B cell (primary cell): ENCODE measurements around the gene SP6. TPM values are rescaled to one million over a fixed set of nuclear protein-coding genes. Genes with fewer than 3 reads are reported as not detected.

Source experiments
- ATAC-seq: fragments of 200-7000 bp; cut with Tn5 transposase; one replicate; pipeline ENCODE4 v1.10.0; 2021; ENCODE audit warnings: low read depth, mild to moderate bottlenecking, moderate number of reproducible peaks, moderate library complexity
- CTCF ChIA-PET: fragments of 350-600 bp; sonication (Branson Sonifier 250); formaldehyde crosslinking; loops from one replicate; lab custom pipeline; 2021; ENCODE audit warnings: antibody characterized with exemption, inconsistent platforms; lab: Charles Lee
- POLR2A ChIA-PET: fragments of 350-600 bp; sonication (Branson Sonifier 250); formaldehyde crosslinking; loops from one replicate; lab custom pipeline; 2021; ENCODE audit warnings: antibody characterized with exemption; lab: Charles Lee
- DNase-seq: peaks from one replicate; pipeline ENCODE4 v3.0.0; 2013
- H2AFZ ChIP-seq: 2 replicates; pipeline ENCODE4 v1.6.1; 2012; ENCODE audit warnings: mild to moderate bottlenecking, low read depth, low read length; ENCODE audit not compliant: insufficient read depth, poor library complexity, severe bottlenecking
- H3K27ac ChIP-seq, 2 donors: 1 replicate in 1 of 2; 2 replicates in 1 of 2; pipeline ENCODE4 v1.5.1; 2012 to 2013; ENCODE audit warnings: low read length in 2 of 2, mild to moderate bottlenecking in 2 of 2, moderate library complexity in 1 of 2
- H3K27me3 ChIP-seq, 4 experiments: fragments of 200-600 bp in 1 of 4; sonication (generic) in 1 of 4; replicated peaks in 1 of 4; 1 replicate in 2 of 4; 2 replicates in 2 of 4; pipeline versions ENCODE4 v1.6.1 to v1.7.0; 2013 to 2016; ENCODE audit warnings: low read length in 3 of 4, mild to moderate bottlenecking in 2 of 4, mixed read lengths in 1 of 4, moderate library complexity in 1 of 4; ENCODE audit not compliant: insufficient read depth in 4 of 4, control insufficient read depth in 3 of 4; ENCODE audit errors: control extremely low read depth in 1 of 4
- H3K36me3 ChIP-seq, 2 experiments: replicated peaks in 1 of 2; 1 replicate in 1 of 2; 2 replicates in 1 of 2; pipeline versions ENCODE4 v1.6.1 to v1.7.1; 2013; ENCODE audit warnings: low read length in 1 of 2; ENCODE audit not compliant: insufficient read depth in 2 of 2, control insufficient read depth in 1 of 2; ENCODE audit errors: control extremely low read depth in 1 of 2, extremely low read depth in 1 of 2
- H3K4me1 ChIP-seq, 2 donors: fragments of 200-600 bp in 1 of 2; sonication (generic) in 1 of 2; 1 replicate in 1 of 2; 2 replicates in 1 of 2; pipeline versions ENCODE4 v1.5.1 to v1.6.1; 2013 to 2017; ENCODE audit warnings: low read length in 2 of 2; ENCODE audit not compliant: control insufficient read depth in 2 of 2, insufficient read depth in 2 of 2
- H3K4me2 ChIP-seq: replicated peaks from 2 replicates; pipeline ENCODE3; 2012; ENCODE audit warnings: mild to moderate bottlenecking, low read depth, low read length; ENCODE audit not compliant: poor library complexity, severe bottlenecking
- H3K4me3 ChIP-seq, 5 experiments: fragments of 200-600 bp in 1 of 5; sonication (generic) in 1 of 5; 1 replicate in 3 of 5; 2 replicates in 2 of 5; pipeline versions ENCODE4 v1.5.1 to v1.7.0; 2011 to 2016; ENCODE audit warnings: low read length in 4 of 5, mild to moderate bottlenecking in 4 of 5, low read depth in 2 of 5, control low read depth in 1 of 5, moderate library complexity in 1 of 5; ENCODE audit not compliant: insufficient read depth in 1 of 5; ENCODE audit errors: control extremely low read depth in 1 of 5, extremely low read depth in 1 of 5
- H3K79me2 ChIP-seq: fragments of 200-600 bp; sonication (generic); one replicate; pipeline ENCODE4 v1.6.0; 2016; ENCODE audit warnings: low read length; ENCODE audit not compliant: control insufficient read depth, insufficient read depth
- H3K9ac ChIP-seq: fragments of 200-600 bp; sonication (generic); 2 replicates; pipeline ENCODE4 v1.6.1; 2017; ENCODE audit warnings: mild to moderate bottlenecking, low read length, moderate library complexity
- H3K9me3 ChIP-seq, 3 donors: one replicate each; pipeline versions ENCODE4 v1.6.1 to v1.7.1; 2013; ENCODE audit warnings: low read length in 2 of 3; ENCODE audit not compliant: control insufficient read depth in 2 of 3, insufficient read depth in 1 of 3; ENCODE audit errors: control extremely low read depth in 1 of 3
- H4K20me1 ChIP-seq: 2 replicates; pipeline ENCODE4 v1.6.0; 2012; ENCODE audit warnings: mild to moderate bottlenecking, low read length; ENCODE audit not compliant: insufficient read depth, control insufficient read depth, poor library complexity, severe bottlenecking
- H3K27ac Mint-ChIP-seq: one replicate; pipeline ENCODE4 v1.8.0; 2021; ENCODE audit warnings: mixed read lengths
- H3K27me3 Mint-ChIP-seq: one replicate; pipeline ENCODE4 v1.8.0; 2021; ENCODE audit warnings: mixed read lengths
- H3K4me1 Mint-ChIP-seq: one replicate; pipeline ENCODE4 v1.8.0; 2021; ENCODE audit warnings: mixed read lengths
- H3K4me3 Mint-ChIP-seq: one replicate; pipeline ENCODE4 v1.8.0; 2021; ENCODE audit warnings: mixed read lengths
- H3K9me3 Mint-ChIP-seq: one replicate; pipeline ENCODE4 v1.8.0; 2022; ENCODE audit warnings: mixed read lengths; ENCODE audit not compliant: insufficient read depth
- EZH2 ChIP-seq: IDR thresholded peaks from 2 replicates; pipeline ENCODE4 v1.6.1; 2012; ENCODE audit warnings: borderline replicate concordance, low read depth, mild to moderate bottlenecking, moderate library complexity, low read length; ENCODE audit not compliant: insufficient read depth, poor library complexity, severe bottlenecking
- WGBS: methylation state at CpG from one replicate; pipeline ENCODE4 v1.1.5; 2013; ENCODE audit warnings: missing lambda C conversion rate; ENCODE audit not compliant: insufficient coverage; 5-methylcytosine and 5-hydroxymethylcytosine counted together
- intact Hi-C: fragments of 100-400 bp; cut with micrococcal nuclease; formaldehyde crosslinking; loops from one replicate; pipeline ENCODE4 v1.10.0; 2022
- polyA plus RNA-seq: library from polyadenylated mRNA; depleted of rRNA; stranded (reverse); fragments of >200 nt; gene quantifications from 2 replicates; pipeline ENCODE4 v1.2.3, GENCODE V29; 2012
- total RNA-seq, 2 donors: library from RNA; stranded (reverse); fragments of 120-200 nt in 1 of 2; gene quantifications; 1 replicate in 1 of 2; 2 replicates in 1 of 2; pipeline versions ENCODE4 v1.2.3 to v1.2.4, GENCODE V29; 2013 to 2022
- TF ChIP-seq, protein P1 (sequence below): fragments of 200-600 bp; IDR thresholded peaks from one replicate; pipeline ENCODE4 v1.8.0; 2022; ENCODE audit warnings: antibody characterized with exemption, mild to moderate bottlenecking

The SP6 gene
- total and polyA plus RNA-seq, 2 donors (not counting 1 experiment from before 2014, with no cell fraction given) = 0.04 TPM; not detected in 1

DNA sequence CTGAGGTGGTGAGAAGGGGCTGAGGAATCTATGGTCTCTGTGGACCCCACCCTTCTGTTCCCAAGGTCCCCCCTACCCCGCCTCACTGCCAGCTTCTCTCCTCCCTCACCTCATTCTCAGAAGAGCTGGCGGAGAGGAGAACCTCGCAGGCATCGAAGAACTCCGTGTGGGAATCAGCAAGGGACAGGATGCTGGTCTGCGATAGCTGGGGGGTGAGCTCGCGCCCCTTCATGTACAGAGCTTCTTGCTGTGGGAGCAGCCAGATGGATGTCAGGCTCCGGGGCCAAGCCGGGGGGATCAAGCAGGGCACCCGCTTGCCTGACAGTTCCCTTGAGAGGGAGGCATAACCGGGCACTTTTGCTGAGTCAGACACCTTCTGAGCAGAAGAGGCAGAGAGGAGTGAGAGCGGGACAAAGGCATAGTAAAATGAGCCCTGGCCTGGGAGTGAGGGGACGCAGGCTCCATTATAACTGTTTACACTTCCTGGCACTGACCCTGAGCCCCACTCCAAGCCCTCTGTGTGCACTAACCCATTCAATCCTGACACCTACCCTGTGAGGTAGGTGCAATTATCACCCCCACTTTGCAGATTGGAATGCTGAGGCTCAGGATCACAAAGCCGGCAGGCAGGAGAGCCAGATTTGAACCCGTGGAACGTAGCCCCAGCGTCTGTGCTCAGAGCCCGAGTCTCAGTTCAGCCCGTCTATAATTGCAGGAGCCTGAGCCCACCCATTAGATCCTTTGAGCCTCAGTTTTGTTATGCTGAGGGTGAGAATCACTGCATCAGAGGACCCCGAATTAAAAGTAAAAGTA, 35.7 kb downstream of the SP6 start:
- Histone ChIP-seq H3K9me3 (no peaks in the 10 kb centered on the region), H3K36me3 (peaks cover 0 to 71% of the 10 kb centered on the region in 2 experiments), H3K27me3 (no peaks in the 10 kb centered on the region), H4K20me1 (no peaks in the 10 kb centered on the region), H3K4me2 (no peak overlapping the region), H3K79me2 (no peaks in the 10 kb centered on the region), H3K27ac (no peak overlapping the region), H3K4me1 (peaks cover 0 to under 1% of the 10 kb centered on the region in 2 donors), H3K9ac (no peak overlapping the region), H3K4me3 (no peak overlapping the region), H2AFZ (no peak overlapping the region)
- ATAC-seq (no peak), DNase-seq (no peak)
- ChIA-PET POLR2A (no interaction called here), CTCF (no interaction called here)
- Mint-ChIP-seq H3K27ac (no peak overlapping the region), H3K4me3 (no peak overlapping the region), H3K27me3 (no peaks in the 10 kb centered on the region), H3K4me1 (peaks cover 4% of the 10 kb centered on the region), H3K9me3 (no peaks in the 10 kb centered on the region)
- TF ChIP-seq, protein P1, sequence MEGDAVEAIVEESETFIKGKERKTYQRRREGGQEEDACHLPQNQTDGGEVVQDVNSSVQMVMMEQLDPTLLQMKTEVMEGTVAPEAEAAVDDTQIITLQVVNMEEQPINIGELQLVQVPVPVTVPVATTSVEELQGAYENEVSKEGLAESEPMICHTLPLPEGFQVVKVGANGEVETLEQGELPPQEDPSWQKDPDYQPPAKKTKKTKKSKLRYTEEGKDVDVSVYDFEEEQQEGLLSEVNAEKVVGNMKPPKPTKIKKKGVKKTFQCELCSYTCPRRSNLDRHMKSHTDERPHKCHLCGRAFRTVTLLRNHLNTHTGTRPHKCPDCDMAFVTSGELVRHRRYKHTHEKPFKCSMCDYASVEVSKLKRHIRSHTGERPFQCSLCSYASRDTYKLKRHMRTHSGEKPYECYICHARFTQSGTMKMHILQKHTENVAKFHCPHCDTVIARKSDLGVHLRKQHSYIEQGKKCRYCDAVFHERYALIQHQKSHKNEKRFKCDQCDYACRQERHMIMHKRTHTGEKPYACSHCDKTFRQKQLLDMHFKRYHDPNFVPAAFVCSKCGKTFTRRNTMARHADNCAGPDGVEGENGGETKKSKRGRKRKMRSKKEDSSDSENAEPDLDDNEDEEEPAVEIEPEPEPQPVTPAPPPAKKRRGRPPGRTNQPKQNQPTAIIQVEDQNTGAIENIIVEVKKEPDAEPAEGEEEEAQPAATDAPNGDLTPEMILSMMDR = no peak
- no peak for TF ChIP-seq EZH2
- intact Hi-C loops = no loop called here
- 96% methylated on average over 16 of the region's 21 CpGs for WGBS

DNA sequence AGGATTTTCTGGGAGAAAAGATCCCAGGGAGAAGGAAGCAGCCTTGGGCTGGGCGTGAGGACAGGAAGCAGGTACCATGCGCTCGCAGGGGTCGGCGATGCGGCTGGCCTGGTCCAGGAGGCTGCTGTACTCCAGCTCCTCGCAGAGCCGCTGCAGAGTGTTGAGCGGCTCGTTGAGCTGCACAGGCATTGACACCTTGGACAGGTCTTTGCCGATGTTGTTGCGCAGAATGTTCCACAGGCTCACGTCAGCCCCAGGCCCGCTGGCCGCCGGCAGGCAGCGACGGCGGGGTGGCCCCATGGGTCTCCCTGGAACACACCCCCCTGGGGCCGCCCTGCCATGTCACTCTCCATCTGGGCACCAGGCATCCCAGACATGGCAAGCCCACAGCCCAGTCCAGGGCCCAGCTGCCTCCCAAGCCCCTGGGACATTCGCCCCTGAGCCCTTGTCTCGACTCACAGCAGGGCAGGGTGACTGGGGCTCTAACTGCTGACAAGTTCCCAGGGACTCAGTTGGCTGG, 37.4 kb downstream of the SP6 start:
- Mint-ChIP-seq H3K4me3 (no peak overlapping the region), H3K27me3 (no peaks in the 10 kb centered on the region), H3K27ac (no peak overlapping the region), H3K9me3 (no peaks in the 10 kb centered on the region), H3K4me1 (no peaks in the 10 kb centered on the region)
- no peaks in the 10 kb centered on the region for H3K9me3 ChIP-seq
- no peak overlapping the region for H3K9ac ChIP-seq
- no peak for TF ChIP-seq EZH2
- TF ChIP-seq, protein P1 = no peak
- no peaks in the 10 kb centered on the region for H4K20me1 ChIP-seq
- POLR2A ChIA-PET = no interaction called here
- peaks cover 0 to 75% of the 10 kb centered on the region in 2 experiments for H3K36me3 ChIP-seq
- no peak overlapping the region for H3K27ac ChIP-seq
- no peak overlapping the region for H3K4me3 ChIP-seq
- H2AFZ ChIP-seq = no peak overlapping the region
- H3K79me2 ChIP-seq = no peaks in the 10 kb centered on the region
- no peaks in the 10 kb centered on the region for H3K4me1 ChIP-seq
- DNase-seq (no peak), ATAC-seq (no peak)
- no peak overlapping the region for H3K4me2 ChIP-seq
- no peaks in the 10 kb centered on the region for H3K27me3 ChIP-seq
- CTCF ChIA-PET = no interaction called here
- intact Hi-C loops = no loop called here
- WGBS = 97% methylated on average over 22 of the region's 22 CpGs
